NCI-H128 (cell line): ENCODE results near the gene HSD3B7.
"Not testable (repeated sequence)": the region's sequence is repeated elsewhere in the genome, so short reads cannot be mapped to it uniquely, and the experiment has no call there.

ENCODE experiments used
- DNase-seq: peaks from one replicate; lab custom pipeline; 2025; ENCODE audit not compliant: unreplicated experiment; lab: John Stamatoyannopoulos, UW

HSD3B7 gene

GRCh38 chr16:30998852-30999761 lies 14.1 kb downstream of the HSD3B7 start:
- DNase-seq, result no peak

- DNase-seq, result no peak
Observed at GRCh38 chr16:31000671-31001382, 15.8 kb downstream of the HSD3B7 start.

- DNase-seq, result no peak
Observed at GRCh38 chr16:31001507-31002249, 16.7 kb downstream of the HSD3B7 start.

- no peak for DNase-seq
Observed at GRCh38 chr16:31002250-31002700, 17.3 kb downstream of the HSD3B7 start.

GRCh38 chr16:31002862-31003341 lies 17.9 kb downstream of the HSD3B7 start:
- DNase-seq, result no peak

GRCh38 chr16:31003744-31004143 lies 18.7 kb downstream of the HSD3B7 start:
- DNase-seq, result no peak

GRCh38 chr16:31004658-31005057 lies 19.7 kb downstream of the HSD3B7 start:
- DNase-seq, result no peak

GRCh38 chr16:31005350-31006085 lies 20.5 kb downstream of the HSD3B7 start:
- no peak for DNase-seq

GRCh38 chr16:31006086-31006385 lies 21.0 kb downstream of the HSD3B7 start:
- DNase-seq, result no peak

GRCh38 chr16:31006589-31006988 lies 21.6 kb downstream of the HSD3B7 start:
- DNase-seq, result no peak

- no peak for DNase-seq
Observed at GRCh38 chr16:31007684-31008083, 22.7 kb downstream of the HSD3B7 start.

GRCh38 chr16:31008149-31008548 lies 23.1 kb downstream of the HSD3B7 start:
- no peak for DNase-seq

- no peak for DNase-seq
Observed at GRCh38 chr16:31008551-31008950, 23.5 kb downstream of the HSD3B7 start.

GRCh38 chr16:31009120-31009519 lies 24.1 kb downstream of the HSD3B7 start:
- no peak for DNase-seq

GRCh38 chr16:31009894-31010584 lies 25.0 kb downstream of the HSD3B7 start:
- no peak for DNase-seq

- no peak for DNase-seq
Observed at GRCh38 chr16:31010585-31011325, 25.7 kb downstream of the HSD3B7 start, which contains the start of gene STX1B. TSS of gene STX1B (minus strand) at chr16:31010638. CDS start at chr16:31010396, 242 bp downstream.

GRCh38 chr16:31011815-31012214 lies 26.8 kb downstream of the HSD3B7 start:
- DNase-seq, result not testable (repeated sequence)

GRCh38 chr16:31013292-31013691 lies 28.3 kb downstream of the HSD3B7 start:
- not testable (repeated sequence) for DNase-seq

- no peak for DNase-seq
Observed at GRCh38 chr16:31016018-31016417, 31.0 kb downstream of the HSD3B7 start.
